Measurements from ENCODE around the gene GGTA1. TPM values are rescaled to one million over a fixed set of nuclear protein-coding genes. Genes with fewer than 3 reads are reported as not detected.

The GGTA1 gene
- total RNA-seq, 1 donor = not detected

DNA sequence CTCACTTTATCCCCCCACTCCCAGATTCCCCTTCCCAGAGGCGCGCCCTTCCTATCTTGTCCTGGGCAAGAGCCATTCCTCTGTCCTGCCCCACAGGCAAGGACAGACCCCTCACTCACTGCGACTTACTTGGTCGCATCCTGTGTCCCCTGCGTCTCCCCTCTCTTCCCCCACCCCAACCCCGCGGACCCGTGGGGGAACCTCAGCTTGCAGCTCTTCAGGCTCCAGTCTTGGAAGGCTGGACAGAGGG is 542 bp downstream of the GGTA1 start:
- peak overlapping the region; percentile 61 for H3K4me3 ChIP-seq (ENCODE audit: insufficient read depth, low read length)
- H3K4me1 ChIP-seq (ENCODE audit: insufficient read depth, low read length) = peaks cover 16% of the 10 kb centered on the region
- no peaks in the 10 kb centered on the region for H3K79me2 ChIP-seq (ENCODE audit: insufficient read depth, low read length)
- H3K27ac ChIP-seq (ENCODE audit: low read depth, low read length) = no peak overlapping the region
- H4K20me1 ChIP-seq (ENCODE audit: insufficient read depth, low read length) = no peaks in the 10 kb centered on the region
- no peak for DNase-seq (ENCODE audit: insufficient read length, low spot score, missing footprints)
- peak overlapping the region; percentile 20 for H2AFZ ChIP-seq (ENCODE audit: low read length)
- TF ChIP-seq, protein P1, sequence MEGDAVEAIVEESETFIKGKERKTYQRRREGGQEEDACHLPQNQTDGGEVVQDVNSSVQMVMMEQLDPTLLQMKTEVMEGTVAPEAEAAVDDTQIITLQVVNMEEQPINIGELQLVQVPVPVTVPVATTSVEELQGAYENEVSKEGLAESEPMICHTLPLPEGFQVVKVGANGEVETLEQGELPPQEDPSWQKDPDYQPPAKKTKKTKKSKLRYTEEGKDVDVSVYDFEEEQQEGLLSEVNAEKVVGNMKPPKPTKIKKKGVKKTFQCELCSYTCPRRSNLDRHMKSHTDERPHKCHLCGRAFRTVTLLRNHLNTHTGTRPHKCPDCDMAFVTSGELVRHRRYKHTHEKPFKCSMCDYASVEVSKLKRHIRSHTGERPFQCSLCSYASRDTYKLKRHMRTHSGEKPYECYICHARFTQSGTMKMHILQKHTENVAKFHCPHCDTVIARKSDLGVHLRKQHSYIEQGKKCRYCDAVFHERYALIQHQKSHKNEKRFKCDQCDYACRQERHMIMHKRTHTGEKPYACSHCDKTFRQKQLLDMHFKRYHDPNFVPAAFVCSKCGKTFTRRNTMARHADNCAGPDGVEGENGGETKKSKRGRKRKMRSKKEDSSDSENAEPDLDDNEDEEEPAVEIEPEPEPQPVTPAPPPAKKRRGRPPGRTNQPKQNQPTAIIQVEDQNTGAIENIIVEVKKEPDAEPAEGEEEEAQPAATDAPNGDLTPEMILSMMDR (IDR thresholded peaks at IDR 0.05; ENCODE audit: extremely low read depth, low read depth, low read length) = no peak
- peaks cover 32% of the 10 kb centered on the region for H3K27me3 ChIP-seq (ENCODE audit: insufficient read depth, low read length)
- H3K4me2 ChIP-seq (ENCODE audit: insufficient read depth, low read length) = peak overlapping the region; percentile 72
- H3K9me3 ChIP-seq (ENCODE audit: low read depth, low read length) = peaks cover 6% of the 10 kb centered on the region
- no peaks in the 10 kb centered on the region for H3K36me3 ChIP-seq (ENCODE audit: insufficient read depth, low read length)

GRCh38 chr9:121498487-121499176 is 1.0 kb downstream of the GGTA1 start:
- Histone ChIP-seq H3K27ac (ENCODE audit: low read depth, low read length) (no peak overlapping the region), H2AFZ (ENCODE audit: low read length) (peak overlapping the region; percentile 20)
- no peak for DNase-seq (ENCODE audit: insufficient read length, low spot score, missing footprints)

GRCh38 chr9:121498150-121498486 is 1.5 kb downstream of the GGTA1 start:
- Histone ChIP-seq H2AFZ (ENCODE audit: low read length) (no peak overlapping the region), H3K4me2 (ENCODE audit: insufficient read depth, low read length) (peak overlapping the region; percentile 72), H3K4me3 (ENCODE audit: insufficient read depth, low read length) (no peak overlapping the region)

More at GRCh38 chr9:121498487-121499176, 1.0 kb downstream of the GGTA1 start:
- Histone ChIP-seq H3K9me3 (ENCODE audit: low read depth, low read length) (peaks cover 6% of the 10 kb centered on the region), H3K4me1 (ENCODE audit: insufficient read depth, low read length) (peaks cover 16% of the 10 kb centered on the region), H3K4me2 (ENCODE audit: insufficient read depth, low read length) (peak overlapping the region; percentile 72), H4K20me1 (ENCODE audit: insufficient read depth, low read length) (no peaks in the 10 kb centered on the region), H3K79me2 (ENCODE audit: insufficient read depth, low read length) (no peaks in the 10 kb centered on the region), H3K36me3 (ENCODE audit: insufficient read depth, low read length) (no peaks in the 10 kb centered on the region), H3K4me3 (ENCODE audit: insufficient read depth, low read length) (peak overlapping the region; percentile 61), H3K27me3 (ENCODE audit: insufficient read depth, low read length) (peaks cover 32% of the 10 kb centered on the region)
- TF ChIP-seq, protein P1 (IDR thresholded peaks at IDR 0.05; ENCODE audit: extremely low read depth, low read depth, low read length) = no peak

DNA sequence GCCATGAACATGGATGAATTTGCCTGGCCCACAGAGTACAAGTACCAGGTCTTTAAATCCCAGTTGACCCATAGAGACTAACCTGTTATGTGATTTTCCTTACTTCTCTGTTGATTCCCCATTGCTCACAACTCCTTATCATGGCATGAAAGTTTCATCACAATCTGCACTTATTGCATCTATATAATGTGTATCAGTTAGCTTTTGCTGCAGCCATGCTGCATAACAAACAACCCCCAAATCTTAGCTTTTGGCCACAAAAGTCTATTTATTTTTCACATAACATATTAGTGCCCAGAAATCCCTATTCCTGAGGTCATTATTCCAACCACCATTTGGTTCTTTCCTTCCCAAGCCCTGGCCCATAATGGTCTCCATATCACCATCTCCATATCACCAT is 3.7 kb downstream of the GGTA1 start:
- no peaks in the 10 kb centered on the region for H3K79me2 ChIP-seq (ENCODE audit: insufficient read depth, low read length)

More at GRCh38 chr9:121498150-121498486, 1.5 kb downstream of the GGTA1 start:
- no peaks in the 10 kb centered on the region for H3K79me2 ChIP-seq (ENCODE audit: insufficient read depth, low read length)
- H3K4me1 ChIP-seq (ENCODE audit: insufficient read depth, low read length) = peaks cover 16% of the 10 kb centered on the region
- peaks cover 32% of the 10 kb centered on the region for H3K27me3 ChIP-seq (ENCODE audit: insufficient read depth, low read length)
- TF ChIP-seq, protein P1 (IDR thresholded peaks at IDR 0.05; ENCODE audit: extremely low read depth, low read depth, low read length) = peak; percentile 71
- no peaks in the 10 kb centered on the region for H3K36me3 ChIP-seq (ENCODE audit: insufficient read depth, low read length)
- DNase-seq (ENCODE audit: insufficient read length, low spot score, missing footprints) = peak; percentile 98
- H3K9me3 ChIP-seq (ENCODE audit: low read depth, low read length) = peaks cover 6% of the 10 kb centered on the region
- H4K20me1 ChIP-seq (ENCODE audit: insufficient read depth, low read length) = no peaks in the 10 kb centered on the region
- H3K27ac ChIP-seq (ENCODE audit: low read depth, low read length) = no peak overlapping the region

More for the DNA sequence above, 3.7 kb downstream of the GGTA1 start:
- no peak overlapping the region for H3K4me3 ChIP-seq (ENCODE audit: insufficient read depth, low read length)
- no peak for DNase-seq (ENCODE audit: insufficient read length, low spot score, missing footprints)
- no peak overlapping the region for H3K27ac ChIP-seq (ENCODE audit: low read depth, low read length)
- H3K36me3 ChIP-seq (ENCODE audit: insufficient read depth, low read length) = no peaks in the 10 kb centered on the region
- peaks cover 6% of the 10 kb centered on the region for H3K9me3 ChIP-seq (ENCODE audit: low read depth, low read length)
- peaks cover 32% of the 10 kb centered on the region for H3K27me3 ChIP-seq (ENCODE audit: insufficient read depth, low read length)
- TF ChIP-seq, protein P1 (IDR thresholded peaks at IDR 0.05; ENCODE audit: extremely low read depth, low read depth, low read length) = no peak
- peaks cover 16% of the 10 kb centered on the region for H3K4me1 ChIP-seq (ENCODE audit: insufficient read depth, low read length)
- no peak overlapping the region for H2AFZ ChIP-seq (ENCODE audit: low read length)
- H3K4me2 ChIP-seq (ENCODE audit: insufficient read depth, low read length) = no peak overlapping the region
- H4K20me1 ChIP-seq (ENCODE audit: insufficient read depth, low read length) = no peaks in the 10 kb centered on the region
